WTC11 (cell line): ENCODE measurements around the gene SLC39A7. TPM values are rescaled to one million over a fixed set of nuclear protein-coding genes. Genes with fewer than 3 reads are reported as not detected.
A peak's percentile ranks its signal among the peaks of the same experiment; 100 is the strongest.

Source experiments
- ATAC-seq: fragments of 200-7000 bp; cut with Tn5 transposase; 2 replicates; pipeline ENCODE4 v1.10.0; 2021; ENCODE audit warnings: mild to moderate bottlenecking, moderate library complexity
- CTCF ChIA-PET: fragments of 300-600 bp; sonication (Branson Sonifier 250); formaldehyde crosslinking; loops from one replicate; lab custom pipeline; 2021; ENCODE audit warnings: antibody characterized with exemption; lab: Charles Lee
- POLR2A ChIA-PET: fragments of 350-600 bp; sonication (Branson Sonifier 250); formaldehyde crosslinking; loops from one replicate; lab custom pipeline; 2021; ENCODE audit warnings: antibody characterized with exemption; lab: Charles Lee
- DNase-seq: peaks from one replicate; pipeline ENCODE4 v3.0.0; 2021; ENCODE audit warnings: low spot score
- H3K27ac Mint-ChIP-seq: 2 replicates; pipeline ENCODE4 v1.8.0; 2021; ENCODE audit warnings: mixed read lengths
- H3K27me3 Mint-ChIP-seq: 2 replicates; pipeline ENCODE4 v1.8.0; 2021; ENCODE audit warnings: low read depth, mild to moderate bottlenecking, moderate library complexity, mixed read lengths
- H3K36me3 Mint-ChIP-seq: 2 replicates; pipeline ENCODE4 v1.8.0; 2021; ENCODE audit warnings: mixed read lengths
- H3K4me1 Mint-ChIP-seq: 2 replicates; pipeline ENCODE4 v1.8.0; 2022; ENCODE audit warnings: mixed read lengths
- H3K4me3 Mint-ChIP-seq: 2 replicates; pipeline ENCODE4 v1.8.0; 2021; ENCODE audit warnings: mild to moderate bottlenecking, moderate library complexity, mixed read lengths
- H3K9me3 Mint-ChIP-seq: 2 replicates; pipeline ENCODE4 v1.8.0; 2021; ENCODE audit warnings: mixed read lengths
- GABPB1 ChIP-seq: sonication (generic); formaldehyde crosslinking; IDR thresholded peaks from 2 replicates; pipeline ENCODE4 v1.8.1; 2023; ENCODE audit warnings: mild to moderate bottlenecking, missing genetic modification reagents
- NFE2L1 ChIP-seq: sonication (generic); formaldehyde crosslinking; IDR thresholded peaks from 2 replicates; pipeline ENCODE4 v1.8.1; 2023; ENCODE audit warnings: missing genetic modification reagents
- TEAD1 ChIP-seq: sonication (generic); formaldehyde crosslinking; IDR thresholded peaks from 2 replicates; pipeline ENCODE4 v1.8.0; 2022; ENCODE audit warnings: mild to moderate bottlenecking, missing genetic modification reagents
- ZNF232 ChIP-seq: sonication (generic); formaldehyde crosslinking; IDR thresholded peaks from 2 replicates; pipeline ENCODE4 v1.8.0; 2022; ENCODE audit warnings: mild to moderate bottlenecking, missing genetic modification reagents
- ZNF423 ChIP-seq: fragments of 250-450 bp; sonication (Bioruptor Pico); IDR thresholded peaks from 2 replicates; pipeline ENCODE4 v2.1.2; 2022; ENCODE audit warnings: mild to moderate bottlenecking, moderate library complexity
- total RNA-seq: library from RNA; stranded (reverse); gene quantifications from 3 replicates; pipeline ENCODE4 v1.2.3, GENCODE V29; 2021
- TF ChIP-seq, protein P1 (sequence below): sonication (generic); formaldehyde crosslinking; IDR thresholded peaks from 2 replicates; pipeline ENCODE4 v1.8.1; 2023; ENCODE audit warnings: mild to moderate bottlenecking, moderate library complexity, missing genetic modification reagents
- TF ChIP-seq, protein P2 (sequence below): sonication (generic); formaldehyde crosslinking; IDR thresholded peaks from 2 replicates; pipeline ENCODE4 v1.8.1; 2022; ENCODE audit warnings: mild to moderate bottlenecking, missing genetic modification reagents, moderate library complexity, borderline replicate concordance
- TF ChIP-seq, protein P3 (sequence below): sonication (generic); formaldehyde crosslinking; IDR thresholded peaks from 2 replicates; pipeline ENCODE4 v1.8.1; 2023; ENCODE audit warnings: mild to moderate bottlenecking, missing genetic modification reagents, borderline replicate concordance
- TF ChIP-seq, protein P4 (sequence below): sonication (generic); formaldehyde crosslinking; conservative IDR thresholded peaks from 2 replicates; pipeline ENCODE4 v1.8.1; 2023; ENCODE audit warnings: mild to moderate bottlenecking, low read depth, missing genetic modification reagents, moderate library complexity

Gene SLC39A7
- total RNA-seq, 1 experiment from 2014 or later: 163 TPM

DNA sequence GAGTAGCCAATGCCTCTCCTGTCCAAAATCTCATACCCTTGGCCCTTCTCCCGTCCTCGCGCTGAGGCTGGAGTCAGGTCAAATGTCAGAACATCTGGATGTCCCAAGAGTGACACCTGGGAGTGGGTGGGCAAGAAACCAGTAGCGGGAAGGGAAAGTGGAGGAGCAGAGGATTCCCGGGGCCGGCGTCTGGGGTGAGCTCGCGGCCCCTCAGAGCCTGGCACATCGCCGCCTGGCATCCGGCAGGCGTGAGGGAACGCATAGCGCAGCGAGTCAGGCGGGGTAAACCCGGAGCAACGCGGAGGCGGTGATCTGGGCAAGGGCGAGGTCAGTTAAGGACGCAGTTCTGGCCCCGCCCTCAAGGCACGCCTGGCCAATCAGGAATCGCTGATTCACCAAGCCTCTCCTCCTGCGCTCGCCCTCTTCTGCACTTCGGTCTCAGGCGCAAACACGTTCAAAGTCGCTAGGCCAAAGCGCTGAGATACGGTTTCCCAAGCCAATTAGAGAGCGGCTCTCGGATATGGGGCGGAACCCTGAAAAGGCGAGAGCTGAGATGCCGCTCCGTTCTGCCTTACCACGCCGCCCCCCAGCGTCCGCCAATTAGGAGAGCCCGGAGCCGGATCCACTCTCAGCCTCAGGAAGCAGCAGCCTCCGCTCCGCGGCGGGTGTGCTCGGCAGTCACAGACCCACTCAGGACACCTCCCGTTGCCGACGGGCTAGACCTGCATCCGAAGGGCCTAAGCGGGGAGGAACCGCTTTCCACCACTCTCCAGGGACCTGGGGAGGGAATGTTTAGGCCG lies 48.5 kb downstream of the SLC39A7 start (continued):
- TF ChIP-seq, protein P1, sequence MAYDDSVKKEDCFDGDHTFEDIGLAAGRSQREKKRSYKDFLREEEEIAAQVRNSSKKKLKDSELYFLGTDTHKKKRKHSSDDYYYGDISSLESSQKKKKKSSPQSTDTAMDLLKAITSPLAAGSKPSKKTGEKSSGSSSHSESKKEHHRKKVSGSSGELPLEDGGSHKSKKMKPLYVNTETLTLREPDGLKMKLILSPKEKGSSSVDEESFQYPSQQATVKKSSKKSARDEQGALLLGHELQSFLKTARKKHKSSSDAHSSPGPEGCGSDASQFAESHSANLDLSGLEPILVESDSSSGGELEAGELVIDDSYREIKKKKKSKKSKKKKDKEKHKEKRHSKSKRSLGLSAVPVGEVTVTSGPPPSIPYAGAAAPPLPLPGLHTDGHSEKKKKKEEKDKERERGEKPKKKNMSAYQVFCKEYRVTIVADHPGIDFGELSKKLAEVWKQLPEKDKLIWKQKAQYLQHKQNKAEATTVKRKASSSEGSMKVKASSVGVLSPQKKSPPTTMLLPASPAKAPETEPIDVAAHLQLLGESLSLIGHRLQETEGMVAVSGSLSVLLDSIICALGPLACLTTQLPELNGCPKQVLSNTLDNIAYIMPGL (CRISPR knock-in tag): peak; percentile 22; the same call in 1 of the 2 replicates
- TF ChIP-seq ZNF232 (CRISPR knock-in tag) (0 out of 2 replicates have a peak, but pooled peaks have one; percentile 39), TEAD1 (CRISPR knock-in tag) (no peak)
- TF ChIP-seq, all 79 proteins: peak for 8

DNA sequence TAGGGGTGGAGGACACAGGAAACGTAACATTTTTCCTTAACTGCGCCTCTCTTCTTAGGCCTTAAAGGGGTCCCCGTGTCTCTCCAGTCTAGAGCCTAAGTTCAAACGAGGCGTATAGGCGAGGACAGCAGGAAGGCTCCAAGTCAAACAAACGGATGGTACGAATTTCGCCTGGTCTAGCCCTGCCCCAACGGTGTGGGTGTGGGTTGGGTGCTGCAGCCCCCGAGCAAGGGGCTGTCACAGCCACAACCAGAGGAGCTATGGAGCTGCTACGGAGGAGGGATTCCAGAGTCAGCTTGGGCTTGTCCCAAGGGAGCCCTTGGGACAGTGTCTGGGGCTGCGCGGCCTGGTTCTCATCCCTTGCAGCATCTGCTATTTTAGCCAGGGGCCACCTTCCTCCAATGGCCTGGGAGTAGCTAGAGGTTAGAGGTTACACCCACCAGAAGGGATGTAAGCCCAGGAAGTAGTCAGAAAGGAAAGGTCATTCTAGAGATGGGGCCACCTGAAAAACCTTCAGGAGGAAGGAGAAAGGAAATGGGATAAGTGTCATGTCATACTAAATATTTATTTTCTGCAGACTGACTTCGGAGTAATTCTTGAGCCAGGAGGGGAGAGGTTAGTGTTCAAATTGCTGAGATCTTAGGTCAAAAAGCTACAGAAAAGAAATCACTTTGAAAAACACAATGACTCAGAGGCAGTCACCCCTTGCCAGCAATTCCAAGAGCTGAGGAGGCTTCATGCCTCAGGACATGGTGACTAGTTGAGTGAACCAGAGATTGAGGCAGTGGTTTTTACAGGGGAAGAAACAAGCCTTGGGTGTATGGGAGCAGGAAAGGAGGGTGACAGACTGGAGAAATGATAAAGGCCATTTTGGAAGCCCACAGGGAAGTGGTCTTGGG lies 49.3 kb downstream of the SLC39A7 start:
- DNase-seq (no peak), ATAC-seq (no peak; the same call in none of the 2 replicates)
- Mint-ChIP-seq H3K36me3 (peaks cover 15% of the 10 kb centered on the region), H3K27ac (peak overlapping the region; percentile 87), H3K4me1 (peaks cover 18% of the 10 kb centered on the region), H3K27me3 (peaks cover 26% of the 10 kb centered on the region), H3K4me3 (peak overlapping the region; percentile 86), H3K9me3 (no peaks in the 10 kb centered on the region)
- POLR2A ChIA-PET: interaction anchor here (0.5 to 2.0 kb wide), 8 partner anchors 22 to 279 kb away, joined by 3 to 11 read pairs (median 4); partner anchors contain the start of genes B3GALT4, RPS18, RXRB and SLC39A7
- CTCF ChIA-PET: interaction anchor here (1.0 to 5.2 kb wide), 21 partner anchors 10 to 266 kb away, joined by 3 to 83 read pairs (median 10); partner anchors contain the start of genes B3GALT4, HSD17B8, PFDN6 and RGL2
- TF ChIP-seq, protein P2, sequence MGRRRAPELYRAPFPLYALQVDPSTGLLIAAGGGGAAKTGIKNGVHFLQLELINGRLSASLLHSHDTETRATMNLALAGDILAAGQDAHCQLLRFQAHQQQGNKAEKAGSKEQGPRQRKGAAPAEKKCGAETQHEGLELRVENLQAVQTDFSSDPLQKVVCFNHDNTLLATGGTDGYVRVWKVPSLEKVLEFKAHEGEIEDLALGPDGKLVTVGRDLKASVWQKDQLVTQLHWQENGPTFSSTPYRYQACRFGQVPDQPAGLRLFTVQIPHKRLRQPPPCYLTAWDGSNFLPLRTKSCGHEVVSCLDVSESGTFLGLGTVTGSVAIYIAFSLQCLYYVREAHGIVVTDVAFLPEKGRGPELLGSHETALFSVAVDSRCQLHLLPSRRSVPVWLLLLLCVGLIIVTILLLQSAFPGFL (CRISPR knock-in tag): no peak
- TF ChIP-seq, protein P3, sequence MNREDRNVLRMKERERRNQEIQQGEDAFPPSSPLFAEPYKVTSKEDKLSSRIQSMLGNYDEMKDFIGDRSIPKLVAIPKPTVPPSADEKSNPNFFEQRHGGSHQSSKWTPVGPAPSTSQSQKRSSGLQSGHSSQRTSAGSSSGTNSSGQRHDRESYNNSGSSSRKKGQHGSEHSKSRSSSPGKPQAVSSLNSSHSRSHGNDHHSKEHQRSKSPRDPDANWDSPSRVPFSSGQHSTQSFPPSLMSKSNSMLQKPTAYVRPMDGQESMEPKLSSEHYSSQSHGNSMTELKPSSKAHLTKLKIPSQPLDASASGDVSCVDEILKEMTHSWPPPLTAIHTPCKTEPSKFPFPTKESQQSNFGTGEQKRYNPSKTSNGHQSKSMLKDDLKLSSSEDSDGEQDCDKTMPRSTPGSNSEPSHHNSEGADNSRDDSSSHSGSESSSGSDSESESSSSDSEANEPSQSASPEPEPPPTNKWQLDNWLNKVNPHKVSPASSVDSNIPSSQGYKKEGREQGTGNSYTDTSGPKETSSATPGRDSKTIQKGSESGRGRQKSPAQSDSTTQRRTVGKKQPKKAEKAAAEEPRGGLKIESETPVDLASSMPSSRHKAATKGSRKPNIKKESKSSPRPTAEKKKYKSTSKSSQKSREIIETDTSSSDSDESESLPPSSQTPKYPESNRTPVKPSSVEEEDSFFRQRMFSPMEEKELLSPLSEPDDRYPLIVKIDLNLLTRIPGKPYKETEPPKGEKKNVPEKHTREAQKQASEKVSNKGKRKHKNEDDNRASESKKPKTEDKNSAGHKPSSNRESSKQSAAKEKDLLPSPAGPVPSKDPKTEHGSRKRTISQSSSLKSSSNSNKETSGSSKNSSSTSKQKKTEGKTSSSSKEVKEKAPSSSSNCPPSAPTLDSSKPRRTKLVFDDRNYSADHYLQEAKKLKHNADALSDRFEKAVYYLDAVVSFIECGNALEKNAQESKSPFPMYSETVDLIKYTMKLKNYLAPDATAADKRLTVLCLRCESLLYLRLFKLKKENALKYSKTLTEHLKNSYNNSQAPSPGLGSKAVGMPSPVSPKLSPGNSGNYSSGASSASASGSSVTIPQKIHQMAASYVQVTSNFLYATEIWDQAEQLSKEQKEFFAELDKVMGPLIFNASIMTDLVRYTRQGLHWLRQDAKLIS (CRISPR knock-in tag): no peak
- TF ChIP-seq ZNF423 (no peak), NFE2L1 (CRISPR knock-in tag) (no peak), GABPB1 (CRISPR knock-in tag) (no peak; the same call in 1 of the 2 replicates)
- TF ChIP-seq, protein P4, sequence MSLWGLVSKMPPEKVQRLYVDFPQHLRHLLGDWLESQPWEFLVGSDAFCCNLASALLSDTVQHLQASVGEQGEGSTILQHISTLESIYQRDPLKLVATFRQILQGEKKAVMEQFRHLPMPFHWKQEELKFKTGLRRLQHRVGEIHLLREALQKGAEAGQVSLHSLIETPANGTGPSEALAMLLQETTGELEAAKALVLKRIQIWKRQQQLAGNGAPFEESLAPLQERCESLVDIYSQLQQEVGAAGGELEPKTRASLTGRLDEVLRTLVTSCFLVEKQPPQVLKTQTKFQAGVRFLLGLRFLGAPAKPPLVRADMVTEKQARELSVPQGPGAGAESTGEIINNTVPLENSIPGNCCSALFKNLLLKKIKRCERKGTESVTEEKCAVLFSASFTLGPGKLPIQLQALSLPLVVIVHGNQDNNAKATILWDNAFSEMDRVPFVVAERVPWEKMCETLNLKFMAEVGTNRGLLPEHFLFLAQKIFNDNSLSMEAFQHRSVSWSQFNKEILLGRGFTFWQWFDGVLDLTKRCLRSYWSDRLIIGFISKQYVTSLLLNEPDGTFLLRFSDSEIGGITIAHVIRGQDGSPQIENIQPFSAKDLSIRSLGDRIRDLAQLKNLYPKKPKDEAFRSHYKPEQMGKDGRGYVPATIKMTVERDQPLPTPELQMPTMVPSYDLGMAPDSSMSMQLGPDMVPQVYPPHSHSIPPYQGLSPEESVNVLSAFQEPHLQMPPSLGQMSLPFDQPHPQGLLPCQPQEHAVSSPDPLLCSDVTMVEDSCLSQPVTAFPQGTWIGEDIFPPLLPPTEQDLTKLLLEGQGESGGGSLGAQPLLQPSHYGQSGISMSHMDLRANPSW (CRISPR knock-in tag): no peak
